ENCODE data around the gene MAST2.

- no peak for TF ChIP-seq CTCF (IDR thresholded peaks at IDR 0.05)
- no peak for TF ChIP-seq EP300 (IDR thresholded peaks at IDR 0.05)
- no peak for TF ChIP-seq POLR2A (IDR thresholded peaks at IDR 0.05)
- TF ChIP-seq POLR2AphosphoS5 (IDR thresholded peaks at IDR 0.05), result no peak
Measured at GRCh38 chr1:45886229-45886628, 82.8 kb downstream of the MAST2 start.
